SK-N-SH (cell line): ENCODE data around the gene CCNL2. TPM values are rescaled to one million over a fixed set of nuclear protein-coding genes. Genes with fewer than 3 reads are reported as not detected.

Experiments used
- CTCF ChIA-PET: fragments of 300-600, 350-600 bp; formaldehyde crosslinking; extraction: SDS; loops from one replicate; lab custom pipeline; 2021; lab: Yijun Ruan, JAX
- POLR2A ChIA-PET: fragments of 350-600 bp; sonication (Branson Sonifier 250); formaldehyde crosslinking; extraction: SDS; loops from one replicate; lab custom pipeline; 2020; ENCODE audit warnings: antibody characterized with exemption, inconsistent platforms; lab: Yijun Ruan, JAX
- DNase-seq: peaks from one replicate; pipeline ENCODE4 v3.0.0; 2012
- H2AFZ ChIP-seq: fragments of 200-600 bp; sonication (generic); 2 replicates; pipeline ENCODE4 v1.8.1; 2016; ENCODE audit warnings: antibody characterized with exemption, mild to moderate bottlenecking, low read depth
- H3F3A ChIP-seq: fragments of 200-600 bp; sonication (generic); replicated peaks from 2 replicates; pipeline ENCODE3; 2016; ENCODE audit warnings: antibody characterized with exemption, mild to moderate bottlenecking; ENCODE audit not compliant: insufficient read depth
- H3K27ac ChIP-seq, 2 experiments: fragments of 200-500 bp in 1 of 2; fragments of 200-600 bp in 1 of 2; sonication (Bioruptor generic) in 1 of 2; sonication (generic), shearing (Covaris generic) in 1 of 2; 2 replicates each; pipeline versions ENCODE4 v1.5.1 to v1.6.1; 2014 to 2016; ENCODE audit warnings: low read depth in 2 of 2, inconsistent platforms in 1 of 2, low read length in 1 of 2, mild to moderate bottlenecking in 1 of 2, mixed read lengths in 1 of 2
- H3K27me3 ChIP-seq: fragments of 200-600 bp; sonication (generic), shearing (Covaris generic); 2 replicates; pipeline ENCODE4 v1.6.1; 2016; ENCODE audit warnings: mixed run types; ENCODE audit not compliant: insufficient read depth
- H3K36me3 ChIP-seq, 2 experiments: fragments of 200-500 bp in 1 of 2; fragments of 200-600 bp in 1 of 2; sonication (Bioruptor generic) in 1 of 2; sonication (generic) in 1 of 2; replicated peaks in 1 of 2; 2 replicates each; pipeline versions ENCODE3 to v1.5.1; 2014 to 2016; ENCODE audit warnings: low read length in 1 of 2, mild to moderate bottlenecking in 1 of 2; ENCODE audit not compliant: insufficient read depth in 2 of 2, control insufficient read depth in 1 of 2
- H3K4me1 ChIP-seq, 2 experiments: fragments of 200-500 bp in 1 of 2; fragments of 200-600 bp in 1 of 2; sonication (Bioruptor generic) in 1 of 2; sonication (generic), shearing (Covaris generic) in 1 of 2; 2 replicates each; pipeline versions ENCODE4 v1.5.1 to v1.6.1; 2014 to 2016; ENCODE audit warnings: low read depth in 1 of 2, low read length in 1 of 2, mixed run types in 1 of 2; ENCODE audit not compliant: insufficient read depth in 2 of 2, control insufficient read depth in 1 of 2
- H3K4me2 ChIP-seq: fragments of 200-600 bp; sonication (generic), shearing (Covaris generic); 2 replicates; pipeline ENCODE4 v1.6.1; 2017; ENCODE audit warnings: mixed run types
- H3K4me3 ChIP-seq, 2 experiments: fragments of 200-500 bp in 1 of 2; fragments of 200-600 bp in 1 of 2; sonication (Bioruptor generic) in 1 of 2; sonication (generic), shearing (Covaris generic) in 1 of 2; 2 replicates each; pipeline versions ENCODE4 v1.5.1 to v1.8.1; 2014 to 2016; ENCODE audit warnings: low read depth in 2 of 2, inconsistent platforms in 1 of 2, low read length in 1 of 2, mild to moderate bottlenecking in 1 of 2, mixed read lengths in 1 of 2, moderate library complexity in 1 of 2
- H3K79me2 ChIP-seq: fragments of 200-600 bp; sonication (generic); 2 replicates; pipeline ENCODE4 v1.8.1; 2017; ENCODE audit warnings: mild to moderate bottlenecking; ENCODE audit not compliant: insufficient read depth
- H3K9ac ChIP-seq: fragments of 200-600 bp; sonication (generic); 2 replicates; pipeline ENCODE4 v1.6.1; 2017; ENCODE audit warnings: mixed run types
- H3K9me2 ChIP-seq: fragments of 200-600 bp; sonication (generic); 2 replicates; pipeline ENCODE4 v1.6.1; 2017; ENCODE audit warnings: mixed run types
- H3K9me3 ChIP-seq: fragments of 200-600 bp; sonication (generic); 2 replicates; pipeline ENCODE4 v1.6.1; 2017; ENCODE audit warnings: mixed run types, mild to moderate bottlenecking, moderate library complexity
- H4K20me1 ChIP-seq: fragments of 200-600 bp; sonication (generic); 2 replicates; pipeline ENCODE4 v1.6.1; 2017; ENCODE audit warnings: mild to moderate bottlenecking, mixed run types; ENCODE audit not compliant: insufficient read depth
- CHD2 ChIP-seq: fragments of 150-350 bp; IDR thresholded peaks from 2 replicates; pipeline ENCODE4 v1.6.1; 2018; ENCODE audit warnings: low read length; ENCODE audit not compliant: partially characterized antibody
- CTCF ChIP-seq: fragments of 200-600 bp; sonication (generic); IDR thresholded peaks from 2 replicates; pipeline ENCODE4 v1.6.1; 2017; ENCODE audit warnings: antibody characterized with exemption, mild to moderate bottlenecking, moderate library complexity
- EZH2phosphoT487 ChIP-seq: fragments of 200-600 bp; sonication (generic); IDR thresholded peaks from 2 replicates; pipeline ENCODE4 v1.6.1; 2017; ENCODE audit warnings: low read depth, mixed run types, mild to moderate bottlenecking, antibody characterized with exemption, moderate library complexity, borderline replicate concordance
- FOXJ3 ChIP-seq: sonication (generic); formaldehyde crosslinking; IDR thresholded peaks from 2 replicates; pipeline ENCODE4 v1.5.1; 2020; ENCODE audit warnings: mild to moderate bottlenecking, missing genetic modification reagents
- MAX ChIP-seq: IDR thresholded peaks from 2 replicates; pipeline ENCODE4 v1.4.0; 2012; ENCODE audit warnings: low read depth
- MEF2A ChIP-seq: IDR thresholded peaks from 2 replicates; pipeline ENCODE4 v1.4.0; 2012; ENCODE audit warnings: low read depth, borderline replicate concordance
- NRF1 ChIP-seq: IDR thresholded peaks from 2 replicates; pipeline ENCODE4 v1.6.1; 2012; ENCODE audit warnings: low read depth, mild to moderate bottlenecking, low read length
- PBX3 ChIP-seq: IDR thresholded peaks from 2 replicates; pipeline ENCODE4; 2012
- POLR2AphosphoS5 ChIP-seq: IDR thresholded peaks from 2 replicates; pipeline ENCODE4 v1.6.1; 2012; ENCODE audit warnings: low read depth, low read length
- RCOR1 ChIP-seq: fragments of 150-350 bp; IDR thresholded peaks from 2 replicates; pipeline ENCODE4 v1.6.1; 2017; ENCODE audit warnings: antibody characterized with exemption, low read length
- REST ChIP-seq: IDR thresholded peaks from 2 replicates; pipeline ENCODE4 v1.6.1; 2012; ENCODE audit warnings: mild to moderate bottlenecking, low read depth, low read length, moderate library complexity
- SIN3A ChIP-seq: IDR thresholded peaks from 2 replicates; pipeline ENCODE4 v1.6.1; 2012; ENCODE audit warnings: low read depth, mild to moderate bottlenecking, low read length, moderate library complexity, borderline replicate concordance
- TAF1 ChIP-seq: IDR thresholded peaks from 2 replicates; pipeline ENCODE4 v1.6.1; 2012; ENCODE audit warnings: low read depth, mild to moderate bottlenecking, low read length, moderate library complexity, borderline replicate concordance
- TCF12 ChIP-seq: IDR thresholded peaks from 2 replicates; pipeline ENCODE4 v1.4.0; 2012
- USF1 ChIP-seq: IDR thresholded peaks from 2 replicates; pipeline ENCODE4 v1.4.0; 2012; ENCODE audit warnings: low read depth, borderline replicate concordance
- YY1 ChIP-seq: IDR thresholded peaks from 2 replicates; pipeline ENCODE4 v1.4.0; 2012; ENCODE audit warnings: low read depth, mild to moderate bottlenecking
- WGBS: methylation state at CpG from one replicate; pipeline ENCODE4 v1.1.6; 2017; ENCODE audit warnings: low lambda C conversion rate; 5-methylcytosine and 5-hydroxymethylcytosine counted together
- polyA plus RNA-seq, 3 experiments: library from polyadenylated mRNA; depleted of rRNA; stranded (reverse); fragments of >200 nt; gene quantifications; 2 replicates each; pipeline ENCODE4 v1.2.3, GENCODE V29; 2012

Gene CCNL2
- polyA plus RNA-seq, 1 of the 3 experiments (the other 2 are of a cell fraction) = 362 TPM

GRCh38 chr1:1364266-1364665 lies 34.9 kb downstream of the CCNL2 start:
- no peak overlapping the region for H3K4me2 ChIP-seq
- H3K4me1 ChIP-seq = peaks cover 16 to 22% of the 10 kb centered on the region in 2 experiments; a peak in 3 of 4 replicates
- H3K9ac ChIP-seq = no peak overlapping the region
- WGBS = 84% methylated on average over 13 of the region's 14 CpGs
- H4K20me1 ChIP-seq = no peaks in the 10 kb centered on the region
- POLR2A ChIA-PET = no interaction called here
- no peaks in the 10 kb centered on the region for H3K27me3 ChIP-seq
- no peak for TF ChIP-seq EZH2phosphoT487
- TF ChIP-seq YY1 = no peak
- TF ChIP-seq USF1 = no peak
- TF ChIP-seq CHD2 = no peak
- TF ChIP-seq TCF12 = no peak
- no peak for TF ChIP-seq TAF1
- TF ChIP-seq MEF2A = no peak
- no peak for TF ChIP-seq REST
- no peak for TF ChIP-seq NRF1
- no peak for TF ChIP-seq FOXJ3 (CRISPR knock-in tag)
- TF ChIP-seq PBX3 = no peak
- TF ChIP-seq CTCF = no peak
- no peak for TF ChIP-seq MAX
- no peak for TF ChIP-seq SIN3A
- TF ChIP-seq RCOR1 = no peak
- no peak for TF ChIP-seq POLR2AphosphoS5
- TF ChIP-seq, all 33 proteins: peak for 0
- DNase-seq = no peak
- Histone ChIP-seq H2AFZ (no peak overlapping the region), H3K4me3 (no peak overlapping the region), H3K27ac (no peak overlapping the region), H3K36me3 (no peaks in the 10 kb centered on the region), H3K9me2 (no peaks in the 10 kb centered on the region), H3K79me2 (no peaks in the 10 kb centered on the region), H3K9me3 (no peaks in the 10 kb centered on the region), H3F3A (peaks cover 11% of the 10 kb centered on the region)
- CTCF ChIA-PET = interaction anchor here (1.6 kb wide), 1 partner anchor 35 kb away, joined by 3 read pairs; the partner anchor contains the start of gene CCNL2
